Measurements from ENCODE around the gene RUNX3. TPM values are rescaled to one million over a fixed set of nuclear protein-coding genes. Genes with fewer than 3 reads are reported as not detected.
A peak's percentile ranks its signal among the peaks of the same experiment; 100 is the strongest.

RUNX3 gene
- polyA plus RNA-seq, 1 donor (not counting 4 experiments of a cell fraction or from before 2014, with no cell fraction given) = not detected

DNA sequence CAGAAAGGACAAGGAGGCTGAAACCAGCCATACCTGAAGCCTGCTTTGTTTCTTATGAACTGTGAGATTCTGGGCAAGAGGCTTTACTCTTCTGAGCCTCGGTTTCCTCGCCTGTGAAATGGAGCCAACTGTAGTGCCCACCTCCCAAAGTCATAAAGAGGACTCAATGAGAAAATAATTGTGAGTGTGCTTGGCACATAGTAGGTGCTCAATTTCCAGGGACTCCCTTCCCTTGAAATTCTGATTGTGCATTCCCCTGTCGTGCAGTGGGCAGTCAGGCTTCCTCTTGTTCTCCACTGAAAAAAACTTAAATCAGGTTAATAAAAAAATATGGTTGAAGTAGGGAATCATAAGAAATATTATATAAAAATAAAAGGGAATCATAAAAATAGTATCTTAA is 37.5 kb upstream of the RUNX3 start:
- H3K4me1 ChIP-seq (ENCODE audit: control insufficient read depth, extremely low read depth, insufficient read depth, low read length) = peaks cover 27% of the 10 kb centered on the region
- TF ChIP-seq EZH2 (IDR thresholded peaks at IDR 0.05; ENCODE audit: low read length) = no peak
- TF ChIP-seq, protein P1, sequence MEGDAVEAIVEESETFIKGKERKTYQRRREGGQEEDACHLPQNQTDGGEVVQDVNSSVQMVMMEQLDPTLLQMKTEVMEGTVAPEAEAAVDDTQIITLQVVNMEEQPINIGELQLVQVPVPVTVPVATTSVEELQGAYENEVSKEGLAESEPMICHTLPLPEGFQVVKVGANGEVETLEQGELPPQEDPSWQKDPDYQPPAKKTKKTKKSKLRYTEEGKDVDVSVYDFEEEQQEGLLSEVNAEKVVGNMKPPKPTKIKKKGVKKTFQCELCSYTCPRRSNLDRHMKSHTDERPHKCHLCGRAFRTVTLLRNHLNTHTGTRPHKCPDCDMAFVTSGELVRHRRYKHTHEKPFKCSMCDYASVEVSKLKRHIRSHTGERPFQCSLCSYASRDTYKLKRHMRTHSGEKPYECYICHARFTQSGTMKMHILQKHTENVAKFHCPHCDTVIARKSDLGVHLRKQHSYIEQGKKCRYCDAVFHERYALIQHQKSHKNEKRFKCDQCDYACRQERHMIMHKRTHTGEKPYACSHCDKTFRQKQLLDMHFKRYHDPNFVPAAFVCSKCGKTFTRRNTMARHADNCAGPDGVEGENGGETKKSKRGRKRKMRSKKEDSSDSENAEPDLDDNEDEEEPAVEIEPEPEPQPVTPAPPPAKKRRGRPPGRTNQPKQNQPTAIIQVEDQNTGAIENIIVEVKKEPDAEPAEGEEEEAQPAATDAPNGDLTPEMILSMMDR (optimal IDR thresholded peaks at IDR 0.05 in 1 of 3, IDR thresholded peaks at IDR 0.05 in 1 of 3, conservative IDR thresholded peaks at IDR 0.05 in 1 of 3; ENCODE audit: extremely low read depth in 1 of 3, insufficient read depth in 2 of 3, low read length in 3 of 3) = no peak
- no peak for FAIRE-seq
- no peaks in the 10 kb centered on the region for H3K79me2 ChIP-seq (ENCODE audit: control insufficient read depth, insufficient read depth, low read length)
- no peak overlapping the region for H3K4me3 ChIP-seq (ENCODE audit: control insufficient read depth in 2 of 3, extremely low read depth in 1 of 3, insufficient read depth in 2 of 3, low read depth in 1 of 3, low read length in 3 of 3)
- no peak overlapping the region for H3K9ac ChIP-seq (ENCODE audit: control insufficient read depth, extremely low read depth, insufficient read depth, low read length)
- no peak overlapping the region for H2AFZ ChIP-seq (ENCODE audit: control insufficient read depth, low read length)
- H3K27ac ChIP-seq (ENCODE audit: control insufficient read depth, insufficient read depth, low read length) = no peak overlapping the region
- H3K27me3 ChIP-seq (ENCODE audit: control insufficient read depth, extremely low read depth, insufficient read depth, low read length) = peaks cover 3% of the 10 kb centered on the region
- H4K20me1 ChIP-seq (ENCODE audit: control insufficient read depth, extremely low read depth, insufficient read depth, low read length) = no peaks in the 10 kb centered on the region
- no peak for DNase-seq (ENCODE audit: low read depth, low spot score)
- no peaks in the 10 kb centered on the region for H3K9me3 ChIP-seq (ENCODE audit: control insufficient read depth, low read depth, low read length)
- H3K36me3 ChIP-seq (ENCODE audit: control insufficient read depth in 2 of 2, extremely low read depth in 1 of 2, insufficient read depth in 2 of 2, low read length in 2 of 2) = no peaks in the 10 kb centered on the region
- H3K4me2 ChIP-seq (ENCODE audit: control insufficient read depth, extremely low read depth, insufficient read depth, low read depth, low read length) = no peak overlapping the region
- dilution Hi-C loops (cut with MboI; ENCODE audit: extremely low pct_ligation_motif_present, low sequenced_read_pairs) = no loop called here
- H3K9me1 ChIP-seq (ENCODE audit: control insufficient read depth, extremely low read depth, insufficient read depth, low read length) = no peaks in the 10 kb centered on the region

DNA sequence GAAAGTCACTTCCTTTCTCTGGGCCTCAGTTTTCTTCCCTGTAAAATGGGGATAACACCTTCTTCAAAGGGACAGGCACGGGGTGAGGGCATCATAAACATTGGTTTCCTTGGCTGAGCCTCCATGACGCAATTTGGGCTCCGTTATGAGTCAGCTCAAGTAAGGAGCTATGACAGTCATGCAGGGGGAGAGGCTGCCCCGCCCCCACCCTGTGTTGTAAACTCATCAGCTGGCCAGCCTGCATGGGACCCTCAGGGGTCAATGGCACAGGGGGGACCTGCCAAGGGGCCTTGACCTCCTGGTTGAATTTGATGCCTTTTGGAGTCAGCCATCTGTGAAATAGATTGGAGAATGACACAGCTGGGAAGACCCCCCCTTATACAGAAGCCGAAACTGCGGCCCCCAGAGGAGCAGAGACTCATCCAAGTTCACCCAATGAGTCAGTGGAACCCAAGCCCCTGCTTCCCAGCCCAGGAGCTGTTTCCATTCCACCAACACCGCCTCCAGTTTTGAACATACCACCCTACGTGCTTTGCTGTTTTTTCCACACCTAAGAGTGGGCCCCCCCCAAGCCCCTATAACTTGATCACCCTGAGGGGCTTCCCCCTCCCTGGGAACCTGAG is 36.8 kb upstream of the RUNX3 start:
- no peak overlapping the region for H3K4me3 ChIP-seq (ENCODE audit: control insufficient read depth in 2 of 3, extremely low read depth in 1 of 3, insufficient read depth in 2 of 3, low read depth in 1 of 3, low read length in 3 of 3)
- no peak for TF ChIP-seq EZH2 (IDR thresholded peaks at IDR 0.05; ENCODE audit: low read length)
- dilution Hi-C loops (cut with MboI; ENCODE audit: extremely low pct_ligation_motif_present, low sequenced_read_pairs) = no loop called here
- H2AFZ ChIP-seq (ENCODE audit: control insufficient read depth, low read length) = no peak overlapping the region
- DNase-seq (ENCODE audit: low read depth, low spot score) = peak; percentile 38
- H3K36me3 ChIP-seq (ENCODE audit: control insufficient read depth in 2 of 2, extremely low read depth in 1 of 2, insufficient read depth in 2 of 2, low read length in 2 of 2) = no peaks in the 10 kb centered on the region
- H3K79me2 ChIP-seq (ENCODE audit: control insufficient read depth, insufficient read depth, low read length) = no peaks in the 10 kb centered on the region
- no peaks in the 10 kb centered on the region for H3K9me3 ChIP-seq (ENCODE audit: control insufficient read depth, low read depth, low read length)
- H4K20me1 ChIP-seq (ENCODE audit: control insufficient read depth, extremely low read depth, insufficient read depth, low read length) = no peaks in the 10 kb centered on the region
- no peaks in the 10 kb centered on the region for H3K9me1 ChIP-seq (ENCODE audit: control insufficient read depth, extremely low read depth, insufficient read depth, low read length)
- H3K4me1 ChIP-seq (ENCODE audit: control insufficient read depth, extremely low read depth, insufficient read depth, low read length) = peaks cover 20% of the 10 kb centered on the region
- H3K4me2 ChIP-seq (ENCODE audit: control insufficient read depth, extremely low read depth, insufficient read depth, low read depth, low read length) = no peak overlapping the region
- no peak overlapping the region for H3K9ac ChIP-seq (ENCODE audit: control insufficient read depth, extremely low read depth, insufficient read depth, low read length)
- FAIRE-seq = no peak
- H3K27me3 ChIP-seq (ENCODE audit: control insufficient read depth, extremely low read depth, insufficient read depth, low read length) = peaks cover 3% of the 10 kb centered on the region
- no peak overlapping the region for H3K27ac ChIP-seq (ENCODE audit: control insufficient read depth, insufficient read depth, low read length)

All from keratinocyte (primary cell).